Fibroblast of villous mesenchyme (primary cell): ENCODE data around the gene ANO4. TPM values are rescaled to one million over a fixed set of nuclear protein-coding genes. Genes with fewer than 3 reads are reported as not detected.
"Not testable (repeated sequence)": the region's sequence is repeated elsewhere in the genome, so short reads cannot be mapped to it uniquely, and the experiment has no call there.

Source experiments
- DNase-seq: peaks from one replicate; pipeline ENCODE4 v3.0.0-alpha.2; 2010; ENCODE audit warnings: low read depth
- H3K4me3 ChIP-seq: 2 replicates; pipeline ENCODE4 v1.5.1; 2011; ENCODE audit warnings: low read depth, mild to moderate bottlenecking, low read length
- total RNA-seq: library from RNA; depleted of rRNA; stranded (reverse); fragments of >200 nt; gene quantifications from 2 replicates; pipeline ENCODE4 v1.2.3, GENCODE V29; 2012
- TF ChIP-seq, protein P1 (sequence below): IDR thresholded peaks from 2 replicates; pipeline ENCODE4 v1.5.1; 2012; ENCODE audit warnings: low read depth, mild to moderate bottlenecking, low read length; ENCODE audit not compliant: insufficient read depth

The ANO4 gene
- total RNA-seq, 1 donor = 13.8 TPM

DNA sequence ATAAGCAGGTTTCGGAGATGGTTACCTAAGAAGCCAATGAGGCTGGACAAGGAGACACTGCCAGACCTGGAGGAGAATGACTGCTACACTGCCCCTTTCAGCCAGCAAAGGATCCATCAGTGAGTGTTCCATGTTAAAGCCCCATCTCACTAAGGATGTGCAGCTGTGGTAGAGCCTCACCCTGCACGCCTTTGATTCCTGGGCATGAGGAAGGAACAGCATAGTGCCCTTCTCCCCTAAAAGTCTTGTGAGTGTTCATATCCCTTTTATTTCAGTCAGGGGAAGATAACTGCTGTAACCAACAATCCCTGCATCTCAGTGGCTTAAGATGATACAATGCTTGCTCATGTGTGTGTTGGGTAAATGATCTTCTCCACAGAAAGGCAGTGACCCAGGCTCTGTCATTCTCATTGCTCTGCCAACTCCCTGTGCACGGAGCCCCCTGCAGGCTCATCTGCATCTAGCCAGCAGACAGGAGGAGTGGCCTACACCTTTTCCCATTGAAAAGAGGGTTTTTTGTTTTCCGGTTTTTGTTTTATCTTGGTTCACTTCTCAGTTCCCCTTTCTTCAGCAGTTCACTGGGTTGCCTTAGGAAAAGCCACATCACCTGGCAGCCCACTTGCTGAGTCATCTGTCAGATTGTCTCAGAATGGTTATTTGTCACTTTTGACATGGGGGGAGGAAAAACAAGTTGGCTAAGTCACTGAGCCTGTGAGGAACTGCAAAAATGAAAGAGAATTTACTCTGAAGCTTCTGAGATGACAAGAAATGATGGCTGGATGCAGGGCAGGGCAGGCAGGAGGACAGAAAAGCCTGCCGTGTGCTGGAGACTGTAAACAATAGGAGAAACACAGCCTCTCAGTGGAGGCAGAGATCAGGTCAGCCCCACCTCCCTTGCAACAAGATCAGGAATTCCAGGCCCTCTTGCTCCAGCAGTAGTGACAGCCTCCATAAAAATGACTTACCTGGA is 193.3 kb downstream of the ANO4 start:
- no peak overlapping the region for H3K4me3 ChIP-seq
- TF ChIP-seq, protein P1, sequence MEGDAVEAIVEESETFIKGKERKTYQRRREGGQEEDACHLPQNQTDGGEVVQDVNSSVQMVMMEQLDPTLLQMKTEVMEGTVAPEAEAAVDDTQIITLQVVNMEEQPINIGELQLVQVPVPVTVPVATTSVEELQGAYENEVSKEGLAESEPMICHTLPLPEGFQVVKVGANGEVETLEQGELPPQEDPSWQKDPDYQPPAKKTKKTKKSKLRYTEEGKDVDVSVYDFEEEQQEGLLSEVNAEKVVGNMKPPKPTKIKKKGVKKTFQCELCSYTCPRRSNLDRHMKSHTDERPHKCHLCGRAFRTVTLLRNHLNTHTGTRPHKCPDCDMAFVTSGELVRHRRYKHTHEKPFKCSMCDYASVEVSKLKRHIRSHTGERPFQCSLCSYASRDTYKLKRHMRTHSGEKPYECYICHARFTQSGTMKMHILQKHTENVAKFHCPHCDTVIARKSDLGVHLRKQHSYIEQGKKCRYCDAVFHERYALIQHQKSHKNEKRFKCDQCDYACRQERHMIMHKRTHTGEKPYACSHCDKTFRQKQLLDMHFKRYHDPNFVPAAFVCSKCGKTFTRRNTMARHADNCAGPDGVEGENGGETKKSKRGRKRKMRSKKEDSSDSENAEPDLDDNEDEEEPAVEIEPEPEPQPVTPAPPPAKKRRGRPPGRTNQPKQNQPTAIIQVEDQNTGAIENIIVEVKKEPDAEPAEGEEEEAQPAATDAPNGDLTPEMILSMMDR = peak; percentile 25

DNA sequence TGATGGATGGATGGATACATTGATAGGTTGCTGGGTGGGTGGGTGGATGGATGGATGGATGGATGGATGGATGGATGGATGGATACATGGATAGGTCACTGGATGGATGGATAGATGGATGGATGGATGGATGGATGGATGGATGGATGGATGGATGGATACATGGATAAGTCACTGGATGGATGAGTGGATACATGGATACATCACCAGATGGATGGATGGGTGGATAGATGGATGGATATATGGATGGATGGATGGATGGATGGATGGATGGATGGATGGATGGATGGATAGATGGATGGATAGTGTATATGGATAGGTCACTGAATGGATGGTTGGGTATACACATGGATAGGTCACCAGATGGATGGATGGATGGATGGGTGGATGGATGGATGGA is 194.9 kb downstream of the ANO4 start:
- DNase-seq, H3K4me3 ChIP-seq: not testable (repeated sequence)

More for the DNA sequence above, 193.3 kb downstream of the ANO4 start:
- peak; percentile 52 for DNase-seq

DNA sequence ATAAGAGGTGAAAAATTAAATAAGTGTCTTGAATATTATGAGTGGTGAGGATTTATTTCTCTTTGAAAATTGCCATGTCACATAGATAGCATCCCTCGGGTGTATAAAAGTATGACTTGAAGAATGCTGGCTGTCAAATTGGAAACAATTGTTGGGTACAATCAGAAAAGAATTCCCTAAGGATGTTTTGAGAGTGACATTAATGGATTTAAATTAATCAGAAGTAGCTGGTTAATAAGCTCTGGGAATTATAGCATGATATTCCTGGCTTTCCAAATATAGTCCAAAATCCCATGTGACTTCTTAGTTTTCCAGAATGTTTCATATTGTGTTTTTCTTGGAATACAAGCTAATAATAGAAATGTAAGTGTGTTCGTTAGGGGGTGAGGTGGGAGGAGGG is 196.5 kb downstream of the ANO4 start:
- DNase-seq = no peak
- TF ChIP-seq, protein P1 = no peak
- H3K4me3 ChIP-seq = no peak overlapping the region

DNA sequence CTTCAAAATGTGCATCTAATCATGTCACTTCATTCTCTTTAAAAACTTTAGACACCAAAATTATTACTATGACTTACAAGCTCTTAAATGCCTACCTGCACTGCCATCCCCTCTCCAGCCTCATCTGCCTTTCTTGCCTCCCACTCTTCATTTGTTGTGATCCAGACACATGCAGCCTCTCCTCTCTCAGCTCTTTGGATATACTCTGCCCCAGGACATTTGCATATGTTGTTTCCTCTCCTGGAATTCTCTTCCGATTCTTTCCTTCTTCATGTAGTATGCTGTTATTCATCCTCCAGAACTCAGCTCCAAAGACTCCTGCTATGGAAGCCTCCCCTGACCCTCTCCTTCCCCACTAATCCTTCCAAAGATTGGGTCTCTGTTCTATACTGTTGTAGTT is 197.6 kb downstream of the ANO4 start:
- TF ChIP-seq, protein P1 = no peak
- DNase-seq = no peak
- no peak overlapping the region for H3K4me3 ChIP-seq

DNA sequence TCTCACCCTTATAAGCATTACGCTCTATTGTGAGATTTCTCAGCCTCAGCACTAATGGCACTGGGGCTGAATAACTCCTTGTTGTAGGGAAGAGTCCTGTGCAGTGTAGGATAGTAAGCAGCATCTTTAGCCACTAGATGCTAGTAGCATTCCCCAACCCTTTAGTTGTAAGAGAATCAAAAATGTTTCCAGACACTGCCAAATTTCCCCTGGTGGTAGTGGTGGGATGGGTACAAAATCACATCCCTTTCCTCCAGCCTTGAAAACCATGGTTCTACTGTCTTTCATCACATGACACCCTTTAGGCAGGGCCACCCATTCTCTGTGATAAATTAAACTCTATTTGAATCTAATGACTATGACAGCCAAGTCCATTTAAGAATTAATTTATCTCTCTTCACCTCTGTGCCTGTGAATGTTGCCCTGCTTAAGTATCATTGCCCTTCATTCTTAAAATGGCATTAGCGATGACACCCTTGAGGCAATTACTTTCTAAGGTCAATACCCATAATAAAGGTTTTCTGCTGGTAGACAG is 199.4 kb downstream of the ANO4 start:
- TF ChIP-seq, protein P1 = no peak
- no peak overlapping the region for H3K4me3 ChIP-seq

DNA sequence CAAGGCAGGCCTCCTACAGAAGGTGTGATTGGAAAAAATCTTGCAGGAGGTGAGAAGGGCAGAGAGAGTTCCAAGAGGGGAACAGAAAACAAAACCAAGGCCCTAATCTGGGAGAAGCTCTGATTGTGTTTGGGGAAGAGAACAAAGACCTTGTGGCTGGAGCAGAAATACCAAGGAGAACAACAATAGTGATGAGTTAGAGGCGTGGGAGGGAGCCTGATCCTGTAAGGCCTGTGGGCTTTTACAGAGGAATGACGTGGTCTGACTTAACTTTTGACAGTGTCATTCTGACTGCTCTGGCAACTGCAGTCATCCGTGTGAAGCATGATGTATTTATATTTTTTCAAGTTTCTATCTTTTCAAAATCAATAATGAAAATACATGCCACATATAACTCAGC is 200.6 kb downstream of the ANO4 start:
- no peak overlapping the region for H3K4me3 ChIP-seq
- peak; percentile 12 for DNase-seq
- TF ChIP-seq, protein P1 = no peak

More for the DNA sequence above, 199.4 kb downstream of the ANO4 start:
- DNase-seq = no peak

DNA sequence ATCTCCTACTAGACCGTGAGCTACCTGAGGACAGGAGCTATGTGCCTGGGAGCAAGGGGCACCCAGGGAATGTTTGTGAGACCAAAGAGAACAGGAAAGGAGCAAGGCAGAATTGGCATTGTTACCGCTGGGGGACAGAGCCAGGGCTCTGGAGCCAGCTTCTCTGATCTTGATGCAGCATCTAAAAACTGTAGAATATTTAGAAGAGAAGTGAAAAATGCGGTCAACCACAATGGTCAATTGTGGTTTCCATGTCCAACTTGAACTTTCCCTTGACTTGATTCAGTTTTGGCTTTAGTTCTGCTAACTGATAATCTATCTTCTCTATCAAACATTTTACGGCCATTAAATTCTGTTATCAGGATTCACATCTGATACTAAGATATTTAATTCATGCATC is 201.2 kb downstream of the ANO4 start:
- H3K4me3 ChIP-seq = no peak overlapping the region
- no peak for DNase-seq
- TF ChIP-seq, protein P1 = no peak
